Measurements from ENCODE around the gene CRYBB1.

GRCh38 chr22:26618455-26618854, 628 bp upstream of the CRYBB1 start:
- TF ChIP-seq POLR2A (IDR thresholded peaks at IDR 0.05; ENCODE audit: low read length) (no peak), GATA1 (IDR thresholded peaks at IDR 0.05; ENCODE audit: low read depth, low read length) (no peak)

Data from erythroblast (primary cell).